Small intestine (tissue), 7 donors: Measurements from ENCODE around the gene SERHL2. TPM values are rescaled to one million over a fixed set of nuclear protein-coding genes. Genes with fewer than 3 reads are reported as not detected.
"Not testable (repeated sequence)": the region's sequence is repeated elsewhere in the genome, so short reads cannot be mapped to it uniquely, and the experiment has no call there.

Source experiments
- DNase-seq, 2 donors: peaks; one replicate each; pipeline versions ENCODE4 v3.0.0 to v3.0.0-alpha.2; 2013
- FAIRE-seq: peaks from 2 replicates; lab custom pipeline; 2012; peaks lifted over from hg19 to GRCh38; lab: Jason Lieb, UNC
- H3K27ac ChIP-seq, 3 donors: one replicate each; pipeline ENCODE4 v1.5.1; 2013; ENCODE audit warnings: low read length in 2 of 3, mild to moderate bottlenecking in 2 of 3, control low read depth in 1 of 3, inconsistent platforms in 1 of 3, low read depth in 1 of 3, moderate library complexity in 1 of 3
- H3K27me3 ChIP-seq, 3 donors: one replicate each; pipeline ENCODE4 v1.6.1; 2013; ENCODE audit warnings: low read length in 3 of 3, inconsistent platforms in 1 of 3; ENCODE audit not compliant: control insufficient read depth in 3 of 3, insufficient read depth in 3 of 3
- H3K36me3 ChIP-seq, 3 donors: one replicate each; pipeline ENCODE4 v1.6.1; 2013; ENCODE audit warnings: low read length in 3 of 3, inconsistent platforms in 1 of 3, low read depth in 1 of 3, mild to moderate bottlenecking in 1 of 3, moderate library complexity in 1 of 3; ENCODE audit not compliant: control insufficient read depth in 3 of 3, insufficient read depth in 2 of 3
- H3K4me1 ChIP-seq, 3 donors: one replicate each; pipeline ENCODE4 v1.6.1; 2013; ENCODE audit warnings: low read length in 2 of 3, inconsistent platforms in 1 of 3, low read depth in 1 of 3, mild to moderate bottlenecking in 1 of 3, moderate library complexity in 1 of 3; ENCODE audit not compliant: control insufficient read depth in 3 of 3, insufficient read depth in 2 of 3
- H3K4me3 ChIP-seq, 3 donors: one replicate each; pipeline ENCODE4 v1.5.1; 2013; ENCODE audit warnings: low read length in 3 of 3, control low read depth in 1 of 3, inconsistent platforms in 1 of 3, low read depth in 1 of 3, mild to moderate bottlenecking in 1 of 3, moderate library complexity in 1 of 3
- H3K9me3 ChIP-seq, 2 donors: one replicate each; pipeline ENCODE4 v1.6.1; 2013; ENCODE audit warnings: low read depth in 1 of 2, low read length in 1 of 2; ENCODE audit not compliant: control insufficient read depth in 2 of 2, insufficient read depth in 1 of 2
- WGBS, 3 donors: extraction: QIAGEN DNeasy Blood & Tissue Kit; methylation state at CpG; one replicate each; pipeline ENCODE4 v1.1.7; 2013; 5-methylcytosine and 5-hydroxymethylcytosine counted together
- polyA plus RNA-seq, 4 donors: library from polyadenylated mRNA; stranded (reverse) in 3 of 4; unstranded in 1 of 4; fragments of 200-250 nt in 3 of 4; fragments of 120-200 nt in 1 of 4; gene quantifications; one replicate each; pipeline versions ENCODE4 v1.2.1 to v1.2.3, GENCODE V29; 2013
- donor health status: healthy with polysubstance abuse.
- donor health status: control.
- donor health status: control.
- donor health status: Bipolar disorder and iron deficiency.
- donor health status: healthy.

Gene SERHL2
- polyA plus RNA-seq, 4 donors, result 0.89 to 4.1 (median 2.4) TPM

GRCh38 chr22:42528591-42529307 lies 25.0 kb upstream of the SERHL2 start:
- H3K9me3 ChIP-seq, result no peaks in the 10 kb centered on the region
- H3K27me3 ChIP-seq, result no peaks in the 10 kb centered on the region
- 88 to 93% (median 92%) methylated on average over 10 to 11 of the region's 11 CpGs for WGBS, 3 donors
- H3K36me3 ChIP-seq, result no peaks in the 10 kb centered on the region
- no peaks in the 10 kb centered on the region for H3K4me1 ChIP-seq
- FAIRE-seq, result no peak
- DNase-seq, result no peak
- H3K27ac ChIP-seq, result no peak overlapping the region
- no peak overlapping the region for H3K4me3 ChIP-seq

GRCh38 chr22:42529435-42529834 lies 24.3 kb upstream of the SERHL2 start:
- not testable (repeated sequence) for H3K4me1 ChIP-seq, H3K9me3 ChIP-seq, FAIRE-seq, H3K36me3 ChIP-seq, H3K4me3 ChIP-seq, DNase-seq, H3K27me3 ChIP-seq, H3K27ac ChIP-seq
- WGBS, 3 donors, result 95 to 98% (median 97%) methylated on average over 6 to 8 of the region's 8 CpGs

- WGBS, 3 donors, result 83 to 88% (median 86%) methylated on average over 23 to 24 of the region's 24 CpGs
These were observed 22.2 kb upstream of the SERHL2 start for GRCh38 chr22:42531401-42532084.

GRCh38 chr22:42533638-42533977 lies 20.1 kb upstream of the SERHL2 start:
- Histone ChIP-seq H3K27ac (peak overlapping the region in 2 of 3 donors; percentile 41 to 88), H3K36me3 (no peaks in the 10 kb centered on the region), H3K4me3 (no peak overlapping the region), H3K27me3 (no peaks in the 10 kb centered on the region), H3K9me3 (no peaks in the 10 kb centered on the region), H3K4me1 (peaks cover 0 to 3% (median 0%) of the 10 kb centered on the region in 3 donors)
- DNase-seq (no peak), FAIRE-seq (no peak)
- 59 to 85% (median 79%) methylated on average over 6 to 8 of the region's 8 CpGs for WGBS, 3 donors

More at GRCh38 chr22:42531401-42532084, 22.2 kb upstream of the SERHL2 start:
- DNase-seq, H3K36me3 ChIP-seq, H3K9me3 ChIP-seq, H3K4me3 ChIP-seq, FAIRE-seq, H3K27me3 ChIP-seq, H3K27ac ChIP-seq, H3K4me1 ChIP-seq: not testable (repeated sequence)

GRCh38 chr22:42535082-42535731 lies 18.5 kb upstream of the SERHL2 start:
- not testable (repeated sequence) for H3K27me3 ChIP-seq, H3K4me3 ChIP-seq, H3K9me3 ChIP-seq, H3K27ac ChIP-seq, DNase-seq, FAIRE-seq, H3K36me3 ChIP-seq, H3K4me1 ChIP-seq
- 24 to 71% (median 66%) methylated on average over 1 to 4 of the region's 14 CpGs for WGBS, 3 donors

GRCh38 chr22:42536166-42536565 lies 17.6 kb upstream of the SERHL2 start:
- Histone ChIP-seq H3K4me3 (no peak overlapping the region), H3K27me3 (no peaks in the 10 kb centered on the region), H3K36me3 (no peaks in the 10 kb centered on the region), H3K9me3 (no peaks in the 10 kb centered on the region), H3K4me1 (peaks cover 0 to 3% (median 0%) of the 10 kb centered on the region in 3 donors), H3K27ac (no peak overlapping the region)
- DNase-seq, result no peak
- 50 to 82% (median 75%) methylated on average over 7 of the region's 7 CpGs for WGBS, 3 donors
- FAIRE-seq, result no peak

- 94 to 98% (median 95%) methylated on average over 18 of the region's 18 CpGs for WGBS, 3 donors
- peak overlapping the region in 1 of 3 donors; percentile 14 for H3K27ac ChIP-seq
- DNase-seq, H3K4me1 ChIP-seq, H3K36me3 ChIP-seq, H3K9me3 ChIP-seq, H3K4me3 ChIP-seq, H3K27me3 ChIP-seq, FAIRE-seq: not testable (repeated sequence)
These were observed 17.1 kb upstream of the SERHL2 start for GRCh38 chr22:42536634-42537033.

- H3K4me3 ChIP-seq, DNase-seq, H3K36me3 ChIP-seq, H3K27me3 ChIP-seq, H3K9me3 ChIP-seq, FAIRE-seq, H3K4me1 ChIP-seq: not testable (repeated sequence)
- H3K27ac ChIP-seq, result peak overlapping the region in 1 of 3 donors; percentile 82
- WGBS, 3 donors, result 43 to 57% (median 48%) methylated on average over 7 to 13 of the region's 14 CpGs
These were observed 16.4 kb upstream of the SERHL2 start for GRCh38 chr22:42537199-42537831.
